HG02870 (cell line): Measurements from ENCODE around the gene OLFM3.

ENCODE experiments used
- ATAC-seq: cut with Tn5 transposase; IDR thresholded peaks from one replicate; pipeline ENCODE4 v1.9.1; 2021; ENCODE audit warnings: mild to moderate bottlenecking, moderate library complexity; ENCODE audit not compliant: unreplicated experiment

Gene OLFM3

GRCh38 chr1:101953623-101954022, 43.1 kb downstream of the OLFM3 start:
- no peak for ATAC-seq

- ATAC-seq = no peak
These were observed 50.8 kb downstream of the OLFM3 start for GRCh38 chr1:101945884-101946283.

- ATAC-seq = no peak
These were observed 53.5 kb downstream of the OLFM3 start for GRCh38 chr1:101943237-101943636.

GRCh38 chr1:101942516-101943193, 54.1 kb downstream of the OLFM3 start:
- no peak for ATAC-seq

- no peak for ATAC-seq
These were observed 58.0 kb downstream of the OLFM3 start for GRCh38 chr1:101938681-101939080.

- no peak for ATAC-seq
These were observed 67.4 kb downstream of the OLFM3 start for GRCh38 chr1:101929343-101929742.

GRCh38 chr1:101928829-101929228, 67.9 kb downstream of the OLFM3 start:
- no peak for ATAC-seq

- ATAC-seq = no peak
These were observed 72.0 kb downstream of the OLFM3 start for GRCh38 chr1:101924700-101925099.

GRCh38 chr1:101920577-101920976, 76.1 kb downstream of the OLFM3 start:
- ATAC-seq = no peak

GRCh38 chr1:101918277-101918676, 78.4 kb downstream of the OLFM3 start:
- ATAC-seq = no peak

GRCh38 chr1:101915597-101915996, 81.1 kb downstream of the OLFM3 start:
- ATAC-seq = no peak

- ATAC-seq = no peak
These were observed 82.1 kb downstream of the OLFM3 start for GRCh38 chr1:101914473-101915242.

GRCh38 chr1:101911894-101912293, 84.8 kb downstream of the OLFM3 start:
- no peak for ATAC-seq

GRCh38 chr1:101908980-101909379, 87.7 kb downstream of the OLFM3 start:
- no peak for ATAC-seq

- no peak for ATAC-seq
These were observed 89.5 kb downstream of the OLFM3 start for GRCh38 chr1:101907264-101907663.

- no peak for ATAC-seq
These were observed 91.4 kb downstream of the OLFM3 start for GRCh38 chr1:101905283-101905835.

- no peak for ATAC-seq
These were observed 94.5 kb downstream of the OLFM3 start for GRCh38 chr1:101902199-101902598.

- no peak for ATAC-seq
These were observed 98.6 kb downstream of the OLFM3 start for GRCh38 chr1:101898137-101898536.

GRCh38 chr1:101884621-101885020, 112.1 kb downstream of the OLFM3 start:
- ATAC-seq = no peak

- no peak for ATAC-seq
These were observed 120.8 kb downstream of the OLFM3 start for GRCh38 chr1:101875891-101876290.

- no peak for ATAC-seq
These were observed 123.1 kb downstream of the OLFM3 start for GRCh38 chr1:101873672-101874071.

GRCh38 chr1:101859941-101860340, 136.8 kb downstream of the OLFM3 start:
- no peak for ATAC-seq
